Mesenchymal stem cell (in vitro differentiated cells and primary cell): Measurements from ENCODE around the gene CHADL.

Experiments used
- DNase-seq: peaks from one replicate; pipeline ENCODE4 v3.0.0-alpha.2; 2013
- H2AFZ ChIP-seq: one replicate; pipeline ENCODE4 v1.6.1; 2013; ENCODE audit warnings: low read depth, mild to moderate bottlenecking, control low read depth, inconsistent platforms, low read length, moderate library complexity
- H2AK5ac ChIP-seq: 2 replicates; pipeline ENCODE4 v1.6.1; 2013; ENCODE audit warnings: low read length, moderate library complexity, mild to moderate bottlenecking, inconsistent platforms; ENCODE audit not compliant: severe bottlenecking
- H2BK120ac ChIP-seq: one replicate; pipeline ENCODE4 v1.6.1; 2013; ENCODE audit warnings: low read depth, mild to moderate bottlenecking, inconsistent platforms, low read length, moderate library complexity
- H2BK12ac ChIP-seq, 2 experiments: one replicate each; pipeline ENCODE4 v1.6.1; 2013; ENCODE audit warnings: inconsistent platforms in 2 of 2, low read length in 2 of 2, mild to moderate bottlenecking in 2 of 2, moderate library complexity in 2 of 2, control low read depth in 1 of 2
- H2BK15ac ChIP-seq: one replicate; pipeline ENCODE4 v1.6.1; 2013; ENCODE audit warnings: mild to moderate bottlenecking, low read depth, inconsistent platforms; ENCODE audit not compliant: poor library complexity, severe bottlenecking
- H2BK5ac ChIP-seq: 2 replicates; pipeline ENCODE4 v1.6.1; 2013; ENCODE audit warnings: low read depth, mild to moderate bottlenecking, low read length, control low read depth, inconsistent platforms; ENCODE audit not compliant: poor library complexity, severe bottlenecking
- H3K14ac ChIP-seq, 2 experiments: one replicate each; pipeline ENCODE4 v1.6.1; 2013; ENCODE audit warnings: inconsistent platforms in 2 of 2, low read length in 2 of 2, control low read depth in 1 of 2, mild to moderate bottlenecking in 1 of 2, moderate library complexity in 1 of 2
- H3K18ac ChIP-seq, 2 experiments: one replicate each; pipeline ENCODE4 v1.6.1; 2013; ENCODE audit warnings: inconsistent platforms in 2 of 2, low read length in 2 of 2, control low read depth in 1 of 2, low read depth in 1 of 2, mild to moderate bottlenecking in 1 of 2
- H3K23ac ChIP-seq, 2 experiments: one replicate each; pipeline ENCODE4 v1.6.1; 2013; ENCODE audit warnings: inconsistent platforms in 2 of 2, low read length in 2 of 2, mild to moderate bottlenecking in 2 of 2, moderate library complexity in 2 of 2, control low read depth in 1 of 2
- H3K27ac ChIP-seq: 2 replicates; pipeline ENCODE4 v1.5.1; 2013; ENCODE audit warnings: mild to moderate bottlenecking, moderate library complexity, low read length, control low read depth, inconsistent platforms; ENCODE audit not compliant: poor library complexity, severe bottlenecking
- H3K27me3 ChIP-seq, 2 experiments: 2 replicates each; pipeline versions ENCODE4 v1.6.1 to v1.7.0; 2013; ENCODE audit warnings: low read length in 2 of 2, mild to moderate bottlenecking in 2 of 2, moderate library complexity in 2 of 2, control low read depth in 1 of 2, inconsistent platforms in 1 of 2; ENCODE audit not compliant: control insufficient read depth in 1 of 2, insufficient read depth in 1 of 2
- H3K36me3 ChIP-seq, 2 experiments: 2 replicates each; pipeline versions ENCODE4 v1.6.1 to v1.7.0; 2013; ENCODE audit warnings: low read length in 2 of 2, control low read depth in 1 of 2, inconsistent platforms in 1 of 2, low read depth in 1 of 2, mild to moderate bottlenecking in 1 of 2; ENCODE audit not compliant: insufficient read depth in 2 of 2, control insufficient read depth in 1 of 2
- H3K4ac ChIP-seq, 2 experiments: one replicate each; pipeline ENCODE4 v1.6.1; 2013; ENCODE audit warnings: inconsistent platforms in 2 of 2, low read length in 2 of 2, mild to moderate bottlenecking in 2 of 2, moderate library complexity in 2 of 2, control low read depth in 1 of 2, low read depth in 1 of 2
- H3K4me1 ChIP-seq: 2 replicates; pipeline ENCODE4 v1.6.1; 2013; ENCODE audit warnings: low read depth, low read length, control low read depth; ENCODE audit not compliant: control insufficient read depth, insufficient read depth
- H3K4me2 ChIP-seq: 2 replicates; pipeline ENCODE4 v1.6.1; 2013; ENCODE audit warnings: low read length, mild to moderate bottlenecking, inconsistent platforms; ENCODE audit not compliant: poor library complexity, severe bottlenecking
- H3K4me3 ChIP-seq, 2 experiments: 2 replicates each; pipeline versions ENCODE4 v1.5.1 to v1.7.0; 2013; ENCODE audit warnings: low read length in 2 of 2, mild to moderate bottlenecking in 2 of 2, control low read depth in 1 of 2, low read depth in 1 of 2; ENCODE audit not compliant: insufficient read depth in 1 of 2
- H3K79me1 ChIP-seq: replicated peaks from 2 replicates; pipeline ENCODE4 v1.6.1; 2013; ENCODE audit warnings: mild to moderate bottlenecking, control low read depth, low read length, inconsistent platforms; ENCODE audit not compliant: poor library complexity, severe bottlenecking
- H3K9ac ChIP-seq: 2 replicates; pipeline ENCODE4 v1.7.0; 2013; ENCODE audit warnings: mild to moderate bottlenecking, low read length, moderate library complexity
- H3K9me3 ChIP-seq: 2 replicates; pipeline ENCODE4 v1.7.0; 2013; ENCODE audit warnings: mild to moderate bottlenecking, low read length; ENCODE audit not compliant: control insufficient read depth
- H4K8ac ChIP-seq: one replicate; pipeline ENCODE4 v1.6.1; 2013; ENCODE audit warnings: inconsistent platforms, mild to moderate bottlenecking, low read length, moderate library complexity
- H4K91ac ChIP-seq: one replicate; pipeline ENCODE4 v1.6.1; 2013; ENCODE audit warnings: mild to moderate bottlenecking, low read length, inconsistent platforms
- WGBS: methylation state at CpG from one replicate; pipeline ENCODE4 v1.1.7; 2013; ENCODE audit warnings: mixed read lengths; 5-methylcytosine and 5-hydroxymethylcytosine counted together

The CHADL gene

GRCh38 chr22:41271787-41272186 lies 31.1 kb upstream of the CHADL start:
- no peak overlapping the region for H2BK12ac ChIP-seq

GRCh38 chr22:41267958-41268357 lies 27.2 kb upstream of the CHADL start:
- no peaks in the 10 kb centered on the region for H3K9me3 ChIP-seq
- no peak overlapping the region for H3K23ac ChIP-seq
- H3K14ac ChIP-seq = no peak overlapping the region
- peaks cover 80 to 83% of the 10 kb centered on the region in 2 experiments for H3K36me3 ChIP-seq
- no peak overlapping the region for H2AK5ac ChIP-seq
- no peak overlapping the region for H2BK15ac ChIP-seq
- H3K4me2 ChIP-seq = no peak overlapping the region
- H2BK5ac ChIP-seq = no peak overlapping the region
- no peak overlapping the region for H4K8ac ChIP-seq
- no peak overlapping the region for H3K4me3 ChIP-seq
- no peak overlapping the region for H2BK120ac ChIP-seq
- H3K79me1 ChIP-seq = peaks cover 41% of the 10 kb centered on the region
- H3K4ac ChIP-seq = no peak overlapping the region
- H3K9ac ChIP-seq = no peak overlapping the region
- DNase-seq = no peak
- H3K4me1 ChIP-seq = peaks cover 9% of the 10 kb centered on the region
- no peak overlapping the region for H3K27ac ChIP-seq
- H3K18ac ChIP-seq = no peak overlapping the region
- no peak overlapping the region for H2AFZ ChIP-seq
- WGBS = 98% methylated on average over 16 of the region's 16 CpGs
- no peaks in the 10 kb centered on the region for H3K27me3 ChIP-seq
- H2BK12ac ChIP-seq = no peak overlapping the region
- no peak overlapping the region for H4K91ac ChIP-seq

More at GRCh38 chr22:41271787-41272186, 31.1 kb upstream of the CHADL start:
- peaks cover 28% of the 10 kb centered on the region for H3K79me1 ChIP-seq
- no peak overlapping the region for H3K9ac ChIP-seq
- no peak overlapping the region for H3K18ac ChIP-seq
- peak overlapping the region in 1 of 2 experiments; percentile 5 for H3K23ac ChIP-seq
- no peaks in the 10 kb centered on the region for H3K27me3 ChIP-seq
- H3K4me1 ChIP-seq = no peaks in the 10 kb centered on the region
- DNase-seq = no peak
- H3K36me3 ChIP-seq = peaks cover 79 to 81% of the 10 kb centered on the region in 2 experiments
- WGBS = 97% methylated on average over 9 of the region's 9 CpGs
- no peak overlapping the region for H3K4me3 ChIP-seq
- no peak overlapping the region for H3K27ac ChIP-seq
- H3K9me3 ChIP-seq = no peaks in the 10 kb centered on the region
- no peak overlapping the region for H2BK15ac ChIP-seq
- no peak overlapping the region for H4K8ac ChIP-seq
- no peak overlapping the region for H2BK120ac ChIP-seq
- no peak overlapping the region for H2AK5ac ChIP-seq
- H4K91ac ChIP-seq = no peak overlapping the region
- H2AFZ ChIP-seq = no peak overlapping the region
- H3K14ac ChIP-seq = no peak overlapping the region
- H3K4ac ChIP-seq = no peak overlapping the region
- H3K4me2 ChIP-seq = no peak overlapping the region
- H2BK5ac ChIP-seq = no peak overlapping the region

GRCh38 chr22:41264408-41264941 lies 23.7 kb upstream of the CHADL start:
- Histone ChIP-seq H3K18ac (no peak overlapping the region), H3K4me3 (no peak overlapping the region), H3K4me1 (peaks cover 9% of the 10 kb centered on the region), H3K36me3 (peaks cover 83 to 89% of the 10 kb centered on the region in 2 experiments), H2AK5ac (no peak overlapping the region), H3K14ac (no peak overlapping the region), H2AFZ (no peak overlapping the region), H2BK12ac (no peak overlapping the region), H3K27me3 (no peaks in the 10 kb centered on the region), H3K9ac (no peak overlapping the region), H3K23ac (no peak overlapping the region), H2BK120ac (no peak overlapping the region), H2BK15ac (no peak overlapping the region), H3K79me1 (peaks cover 44% of the 10 kb centered on the region), H3K4me2 (no peak overlapping the region), H4K8ac (no peak overlapping the region), H3K27ac (no peak overlapping the region), H2BK5ac (no peak overlapping the region), H4K91ac (no peak overlapping the region), H3K9me3 (no peaks in the 10 kb centered on the region), H3K4ac (no peak overlapping the region)
- 97% methylated on average over 15 of the region's 15 CpGs for WGBS
- no peak for DNase-seq

- DNase-seq = peak; percentile 27
Measured at GRCh38 chr22:41263704-41264103, 23.0 kb upstream of the CHADL start.

More at GRCh38 chr22:41263704-41264103, 23.0 kb upstream of the CHADL start:
- H3K18ac ChIP-seq = no peak overlapping the region
- H3K36me3 ChIP-seq = peaks cover 86 to 89% of the 10 kb centered on the region in 2 experiments
- H3K4me1 ChIP-seq = peaks cover 9% of the 10 kb centered on the region
- no peaks in the 10 kb centered on the region for H3K9me3 ChIP-seq
- no peak overlapping the region for H3K4ac ChIP-seq
- no peak overlapping the region for H3K14ac ChIP-seq
- no peak overlapping the region for H2AK5ac ChIP-seq
- H3K79me1 ChIP-seq = peaks cover 47% of the 10 kb centered on the region
- no peak overlapping the region for H3K4me3 ChIP-seq
- peak overlapping the region; percentile 26 for H3K27ac ChIP-seq
- H4K91ac ChIP-seq = no peak overlapping the region
- 100% methylated on average over 2 of the region's 2 CpGs for WGBS
- no peak overlapping the region for H2BK5ac ChIP-seq
- H3K4me2 ChIP-seq = no peak overlapping the region
- H2BK15ac ChIP-seq = no peak overlapping the region
- H2BK12ac ChIP-seq = no peak overlapping the region
- H3K9ac ChIP-seq = no peak overlapping the region
- H2AFZ ChIP-seq = no peak overlapping the region
- H4K8ac ChIP-seq = no peak overlapping the region
- no peak overlapping the region for H2BK120ac ChIP-seq
- H3K27me3 ChIP-seq = no peaks in the 10 kb centered on the region
- H3K23ac ChIP-seq = no peak overlapping the region
